Tibial nerve (tissue), 4 donors: ENCODE data around the gene GMEB2. TPM values are rescaled to one million over a fixed set of nuclear protein-coding genes. Genes with fewer than 3 reads are reported as not detected.
A peak's percentile ranks its signal among the peaks of the same experiment; 100 is the strongest.
"Not testable (repeated sequence)": the region's sequence is repeated elsewhere in the genome, so short reads cannot be mapped to it uniquely, and the experiment has no call there.

Experiments used
- DNase-seq, 2 donors: peaks; one replicate each; pipeline ENCODE4 v3.0.0-alpha.2; 2019; ENCODE audit warnings: low spot score in 2 of 2
- H3K27ac ChIP-seq, 4 donors: fragments of 200-600 bp; sonication (generic) in 3 of 4; one replicate each; pipeline ENCODE4 v1.5.1; 2017 to 2019; ENCODE audit warnings: mild to moderate bottlenecking in 1 of 4
- H3K27me3 ChIP-seq, 2 donors: fragments of 200-600 bp; sonication (generic) in 1 of 2; one replicate each; pipeline versions ENCODE4 v1.5.1 to v1.6.0; 2017 to 2019
- H3K36me3 ChIP-seq, 3 donors: fragments of 200-600 bp; sonication (generic); one replicate each; pipeline ENCODE4 v1.5.1; 2018 to 2019
- H3K4me1 ChIP-seq, 4 donors: fragments of 200-600 bp; sonication (generic) in 3 of 4; one replicate each; pipeline ENCODE4 v1.5.1; 2017 to 2019
- H3K4me3 ChIP-seq, 4 donors: fragments of 200-600 bp; sonication (generic) in 3 of 4; one replicate each; pipeline ENCODE4 v1.5.1; 2017 to 2019; ENCODE audit warnings: mild to moderate bottlenecking in 1 of 4, moderate library complexity in 1 of 4
- H3K9me3 ChIP-seq, 4 donors: fragments of 200-600 bp; sonication (generic) in 3 of 4; one replicate each; pipeline ENCODE4 v1.5.1; 2017 to 2019
- CTCF ChIP-seq, 5 experiments: fragments of 200-600 bp in 3 of 5; fragments of 450-650 bp in 2 of 5; sonication (generic) in 3 of 5; IDR thresholded peaks; one replicate each; pipeline ENCODE4 v1.5.1; 2016 to 2019; ENCODE audit warnings: antibody characterized with exemption in 5 of 5, mild to moderate bottlenecking in 3 of 5, moderate library complexity in 2 of 5
- EP300 ChIP-seq, 2 donors: sonication (generic); formaldehyde crosslinking; IDR thresholded peaks; one replicate each; pipeline ENCODE4 v1.6.1; 2017; ENCODE audit warnings: antibody characterized with exemption in 2 of 2, mild to moderate bottlenecking in 1 of 2
- POLR2A ChIP-seq, 2 donors: fragments of 450-650 bp; IDR thresholded peaks; one replicate each; pipeline ENCODE4 v1.6.1; 2017; ENCODE audit warnings: antibody characterized with exemption in 2 of 2, mild to moderate bottlenecking in 2 of 2, moderate library complexity in 2 of 2
- WGBS, 2 donors: methylation state at CpG; one replicate each; pipeline ENCODE4 v1.1.5; 2018; 5-methylcytosine and 5-hydroxymethylcytosine counted together
- total RNA-seq, 4 donors: library from RNA; depleted of rRNA; stranded (reverse); fragments of >200 nt; gene quantifications; one replicate each; pipeline ENCODE4 v1.1.0, GENCODE V29; 2016

The GMEB2 gene
- total RNA-seq, 4 donors from 2014 or later, result 12.5 to 14.7 (median 13.7) TPM

DNA sequence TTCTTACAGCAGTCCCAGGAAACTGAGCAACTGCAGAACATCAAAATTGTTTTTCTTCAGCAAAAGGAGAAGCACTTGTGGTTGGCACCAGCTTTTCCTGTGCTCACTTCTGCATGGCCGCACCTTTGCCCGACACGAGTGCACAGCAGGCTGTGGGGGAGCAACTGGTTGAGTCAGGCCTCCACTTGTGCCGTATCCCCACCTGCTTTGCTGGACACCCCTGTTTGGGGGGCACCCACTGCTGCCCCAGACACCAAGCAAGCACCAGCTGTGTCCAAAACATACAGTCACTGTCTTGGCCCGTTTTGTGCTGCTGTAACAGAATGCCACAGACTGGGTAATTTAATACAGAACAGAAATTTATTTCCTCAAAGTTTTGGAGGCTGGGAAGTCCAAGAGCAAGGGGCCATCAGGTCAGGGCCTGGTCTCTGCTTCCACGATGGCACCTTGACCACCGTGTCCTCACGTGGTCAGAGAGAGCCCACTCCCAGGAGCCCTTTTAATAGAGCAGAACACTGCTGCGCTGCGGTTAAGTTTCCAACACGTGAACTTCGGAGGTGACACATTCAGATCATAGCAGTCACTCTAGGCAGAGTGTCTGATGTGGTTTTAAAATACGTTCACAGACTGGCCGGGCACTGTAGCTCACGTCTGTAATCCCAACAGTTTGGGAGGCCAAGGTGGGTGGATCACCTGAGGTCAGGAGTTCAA lies 8.7 kb upstream of the GMEB2 start:
- Histone ChIP-seq H3K4me3 (no peak overlapping the region), H3K9me3 (no peaks in the 10 kb centered on the region), H3K27me3 (no peaks in the 10 kb centered on the region), H3K27ac (peak overlapping the region in 1 of 4 donors; percentile 81), H3K4me1 (peaks cover 0 to 4% (median under 1%) of the 10 kb centered on the region in 4 donors), H3K36me3 (no peaks in the 10 kb centered on the region)
- WGBS, 2 donors, result 74 to 75% methylated on average over 15 of the region's 15 CpGs
- TF ChIP-seq EP300 (IDR thresholded peaks at IDR 0.05) (no peak), POLR2A (IDR thresholded peaks at IDR 0.05) (no peak), CTCF (IDR thresholded peaks at IDR 0.05) (no peak)
- DNase-seq, result no peak

GRCh38 chr20:63633732-63634131 lies 6.8 kb upstream of the GMEB2 start:
- Histone ChIP-seq H3K36me3 (no peaks in the 10 kb centered on the region), H3K27ac (no peak overlapping the region), H3K9me3 (no peaks in the 10 kb centered on the region), H3K4me1 (peaks cover 0 to 9% (median 5%) of the 10 kb centered on the region in 4 donors), H3K27me3 (no peaks in the 10 kb centered on the region), H3K4me3 (no peak overlapping the region)
- no peak for TF ChIP-seq POLR2A (IDR thresholded peaks at IDR 0.05)
- TF ChIP-seq EP300 (IDR thresholded peaks at IDR 0.05), result no peak
- no peak for TF ChIP-seq CTCF (IDR thresholded peaks at IDR 0.05)
- no peak for DNase-seq
- 85 to 87% methylated on average over 9 of the region's 9 CpGs for WGBS, 2 donors

DNA sequence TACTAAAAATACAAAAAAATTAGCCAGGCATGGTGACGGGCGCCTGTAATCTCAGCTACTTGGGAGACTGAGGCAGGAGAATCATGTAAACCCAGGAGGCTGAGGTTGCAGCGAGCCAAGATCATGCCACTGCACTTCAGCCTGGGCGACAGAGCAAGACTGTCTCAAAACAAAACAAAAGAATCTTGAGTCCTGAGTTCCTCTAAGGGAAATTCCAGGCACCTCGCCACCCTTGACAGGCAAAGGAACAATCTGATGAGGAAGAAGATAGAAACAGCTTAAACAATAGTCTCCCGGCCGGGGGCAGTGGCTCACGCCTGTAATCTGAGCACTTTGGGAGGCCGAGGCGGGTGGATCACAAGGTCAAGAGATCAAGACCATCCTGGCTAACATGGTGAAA lies 4.5 kb upstream of the GMEB2 start:
- WGBS, 2 donors, result 69% methylated on average over 10 of the region's 10 CpGs
- Histone ChIP-seq H3K27ac (peak overlapping the region in 1 of 4 donors; percentile 17), H3K4me1 (peaks cover 0 to 22% (median 12%) of the 10 kb centered on the region in 4 donors)
- H3K4me3 ChIP-seq, DNase-seq, H3K27me3 ChIP-seq, H3K36me3 ChIP-seq, H3K9me3 ChIP-seq: not testable (repeated sequence)

- H3K27ac ChIP-seq, result peak overlapping the region in 1 of 4 donors; percentile 17
- DNase-seq, H3K27me3 ChIP-seq: not testable (repeated sequence)
Observed at GRCh38 chr20:63630956-63631355, 4.1 kb upstream of the GMEB2 start.

GRCh38 chr20:63628246-63628975 lies 1.5 kb upstream of the GMEB2 start:
- peak overlapping the region; percentile 77 to 99 (median 88) for H3K4me3 ChIP-seq
- no peaks in the 10 kb centered on the region for H3K36me3 ChIP-seq
- peak overlapping the region in 3 of 4 donors; percentile 94 to 98 (median 97) for H3K27ac ChIP-seq
- peaks cover 0 to 40% (median 12%) of the 10 kb centered on the region in 4 donors for H3K4me1 ChIP-seq
- H3K9me3 ChIP-seq, result no peaks in the 10 kb centered on the region
- H3K27me3 ChIP-seq, result no peaks in the 10 kb centered on the region
- WGBS, 2 donors, result 28 to 32% methylated on average over 18 to 22 of the region's 22 CpGs
- TF ChIP-seq POLR2A (IDR thresholded peaks at IDR 0.05) (no peak), EP300 (IDR thresholded peaks at IDR 0.05) (peak in 1 of 2 donors; percentile 53)
- DNase-seq, result peak in 1 of 2 donors; percentile 49

More at GRCh38 chr20:63630956-63631355, 4.1 kb upstream of the GMEB2 start:
- not testable (repeated sequence) for H3K4me3 ChIP-seq, H3K9me3 ChIP-seq, H3K36me3 ChIP-seq
- WGBS, 2 donors, result 87 to 100% methylated on average over 6 of the region's 6 CpGs
- H3K4me1 ChIP-seq, result peaks cover 0 to 24% (median 12%) of the 10 kb centered on the region in 4 donors

- Histone ChIP-seq H3K9me3 (no peaks in the 10 kb centered on the region), H3K27ac (peak overlapping the region; percentile 94 to 99 (median 98)), H3K36me3 (peaks cover 0 to 1% (median 0%) of the 10 kb centered on the region in 3 donors), H3K4me1 (peaks cover 0 to 40% (median 12%) of the 10 kb centered on the region in 4 donors), H3K4me3 (peak overlapping the region; percentile 77 to 99 (median 88)), H3K27me3 (no peaks in the 10 kb centered on the region)
- 7 to 16% methylated on average over 27 to 28 of the region's 28 CpGs for WGBS, 2 donors
- TF ChIP-seq CTCF (IDR thresholded peaks at IDR 0.05) (no peak), POLR2A (IDR thresholded peaks at IDR 0.05) (no peak), EP300 (IDR thresholded peaks at IDR 0.05) (no peak)
- DNase-seq, result no peak
Observed at GRCh38 chr20:63627751-63628245, 897 bp upstream of the GMEB2 start.
